ENCODE results near the gene CENPP. TPM values are rescaled to one million over a fixed set of nuclear protein-coding genes. Genes with fewer than 3 reads are reported as not detected.

The CENPP gene
- total RNA-seq, 1 donor from 2014 or later = 5.7 TPM

DNA sequence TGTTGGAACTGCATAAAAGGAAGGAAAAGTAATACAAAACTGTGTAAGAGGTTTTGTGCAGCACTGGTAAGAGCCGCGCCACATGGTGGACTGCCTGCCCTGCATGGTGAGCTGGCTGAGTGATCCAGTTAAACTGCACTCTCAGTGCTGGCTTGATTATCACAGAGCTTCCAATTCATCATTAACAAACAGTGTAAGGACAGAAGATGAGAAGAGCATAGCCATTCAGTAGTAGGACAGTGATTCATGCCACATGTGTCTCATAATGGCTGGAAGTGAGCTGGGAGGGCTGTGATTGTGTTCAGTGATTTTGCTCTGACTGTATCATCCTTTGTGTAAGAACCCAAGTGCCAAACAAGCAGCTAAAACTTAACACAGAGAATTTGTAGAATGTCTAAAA is 142.5 kb downstream of the CENPP start:
- DNase-seq = no peak
- Mint-ChIP-seq H3K9me3 (ENCODE audit: unreplicated experiment) (no peaks in the 10 kb centered on the region), H3K36me3 (ENCODE audit: unreplicated experiment) (no peaks in the 10 kb centered on the region), H3K27ac (ENCODE audit: unreplicated experiment) (no peak overlapping the region), H3K27me3 (ENCODE audit: unreplicated experiment) (no peaks in the 10 kb centered on the region), H3K4me1 (ENCODE audit: low read depth, unreplicated experiment) (no peaks in the 10 kb centered on the region), H3K4me3 (ENCODE audit: unreplicated experiment) (no peak overlapping the region)
- TF ChIP-seq, protein P1, sequence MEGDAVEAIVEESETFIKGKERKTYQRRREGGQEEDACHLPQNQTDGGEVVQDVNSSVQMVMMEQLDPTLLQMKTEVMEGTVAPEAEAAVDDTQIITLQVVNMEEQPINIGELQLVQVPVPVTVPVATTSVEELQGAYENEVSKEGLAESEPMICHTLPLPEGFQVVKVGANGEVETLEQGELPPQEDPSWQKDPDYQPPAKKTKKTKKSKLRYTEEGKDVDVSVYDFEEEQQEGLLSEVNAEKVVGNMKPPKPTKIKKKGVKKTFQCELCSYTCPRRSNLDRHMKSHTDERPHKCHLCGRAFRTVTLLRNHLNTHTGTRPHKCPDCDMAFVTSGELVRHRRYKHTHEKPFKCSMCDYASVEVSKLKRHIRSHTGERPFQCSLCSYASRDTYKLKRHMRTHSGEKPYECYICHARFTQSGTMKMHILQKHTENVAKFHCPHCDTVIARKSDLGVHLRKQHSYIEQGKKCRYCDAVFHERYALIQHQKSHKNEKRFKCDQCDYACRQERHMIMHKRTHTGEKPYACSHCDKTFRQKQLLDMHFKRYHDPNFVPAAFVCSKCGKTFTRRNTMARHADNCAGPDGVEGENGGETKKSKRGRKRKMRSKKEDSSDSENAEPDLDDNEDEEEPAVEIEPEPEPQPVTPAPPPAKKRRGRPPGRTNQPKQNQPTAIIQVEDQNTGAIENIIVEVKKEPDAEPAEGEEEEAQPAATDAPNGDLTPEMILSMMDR (IDR thresholded peaks at IDR 0.05; ENCODE audit: partially characterized antibody, unreplicated experiment) = no peak

DNA sequence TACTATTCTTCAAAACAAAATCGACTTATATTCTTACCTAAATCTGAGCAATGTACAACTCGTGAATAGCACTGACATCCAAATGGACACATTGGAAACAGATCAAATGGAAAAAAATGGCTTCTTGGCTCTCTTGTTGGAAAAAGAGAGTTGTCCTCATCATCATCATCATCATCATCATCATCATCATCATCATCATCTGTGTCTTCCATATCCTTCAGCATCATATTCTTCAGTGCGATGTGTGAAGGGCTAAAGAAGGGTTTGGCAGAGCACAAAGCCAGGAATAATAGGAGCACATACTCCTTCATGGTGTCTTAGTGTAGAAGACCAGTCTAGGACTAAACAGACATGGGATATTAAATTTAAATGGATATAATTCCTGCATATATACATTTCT is 148.8 kb downstream of the CENPP start:
- no peak for DNase-seq
- no peaks in the 10 kb centered on the region for H3K27me3 Mint-ChIP-seq (ENCODE audit: unreplicated experiment)
- no peak overlapping the region for H3K4me3 Mint-ChIP-seq (ENCODE audit: unreplicated experiment)
- TF ChIP-seq, protein P1 (IDR thresholded peaks at IDR 0.05; ENCODE audit: partially characterized antibody, unreplicated experiment) = no peak
- H3K27ac Mint-ChIP-seq (ENCODE audit: unreplicated experiment) = no peak overlapping the region
- no peaks in the 10 kb centered on the region for H3K9me3 Mint-ChIP-seq (ENCODE audit: unreplicated experiment)
- H3K4me1 Mint-ChIP-seq (ENCODE audit: low read depth, unreplicated experiment) = no peaks in the 10 kb centered on the region
- H3K36me3 Mint-ChIP-seq (ENCODE audit: unreplicated experiment) = no peaks in the 10 kb centered on the region

DNA sequence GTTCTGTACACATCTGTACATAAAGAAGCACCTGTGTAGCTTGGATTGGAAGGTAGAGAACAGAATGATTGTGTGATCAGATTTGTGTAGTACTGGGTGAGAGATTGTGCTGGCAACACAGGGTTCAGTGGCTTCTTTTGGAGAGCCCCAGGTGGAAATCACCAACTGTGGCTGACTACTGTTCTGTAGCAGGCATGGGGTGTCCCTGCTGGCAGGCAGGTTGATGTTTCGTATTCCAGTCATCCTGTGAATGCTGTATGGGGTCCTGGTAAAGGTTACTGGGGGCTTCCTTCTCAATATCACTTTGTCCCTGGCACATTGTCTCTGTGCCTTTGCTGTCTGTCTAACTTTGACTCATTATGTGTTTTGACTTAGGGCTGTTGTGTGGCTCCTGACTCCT is 151.2 kb downstream of the CENPP start:
- no peak overlapping the region for H3K4me3 Mint-ChIP-seq (ENCODE audit: unreplicated experiment)
- no peak for DNase-seq
- no peaks in the 10 kb centered on the region for H3K4me1 Mint-ChIP-seq (ENCODE audit: low read depth, unreplicated experiment)
- H3K27ac Mint-ChIP-seq (ENCODE audit: unreplicated experiment) = no peak overlapping the region
- no peaks in the 10 kb centered on the region for H3K36me3 Mint-ChIP-seq (ENCODE audit: unreplicated experiment)
- no peaks in the 10 kb centered on the region for H3K9me3 Mint-ChIP-seq (ENCODE audit: unreplicated experiment)
- TF ChIP-seq, protein P1 (IDR thresholded peaks at IDR 0.05; ENCODE audit: partially characterized antibody, unreplicated experiment) = no peak
- H3K27me3 Mint-ChIP-seq (ENCODE audit: unreplicated experiment) = no peaks in the 10 kb centered on the region

DNA sequence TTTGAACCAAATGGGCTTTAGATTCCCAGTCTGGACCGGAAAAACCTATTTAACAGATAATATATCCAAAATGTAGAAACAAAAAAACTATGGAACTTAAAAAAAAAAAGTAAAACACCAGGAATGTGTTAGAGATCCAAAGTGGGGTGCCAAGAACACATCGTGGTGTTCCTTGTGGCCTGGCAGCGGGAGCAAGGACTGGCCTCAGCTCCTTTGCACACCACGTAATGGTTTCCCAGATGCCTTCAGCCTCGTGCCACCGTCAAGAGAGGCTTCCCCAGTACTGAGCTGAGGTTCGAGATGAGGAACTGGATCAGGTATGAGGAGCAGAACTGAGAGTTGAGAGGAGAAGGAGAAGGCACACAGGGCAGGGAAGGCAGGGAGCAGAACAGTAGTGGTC is 153.0 kb downstream of the CENPP start:
- TF ChIP-seq, protein P1 (IDR thresholded peaks at IDR 0.05; ENCODE audit: partially characterized antibody, unreplicated experiment) = no peak
- H3K4me3 Mint-ChIP-seq (ENCODE audit: unreplicated experiment) = no peak overlapping the region
- no peaks in the 10 kb centered on the region for H3K4me1 Mint-ChIP-seq (ENCODE audit: low read depth, unreplicated experiment)
- no peaks in the 10 kb centered on the region for H3K27me3 Mint-ChIP-seq (ENCODE audit: unreplicated experiment)
- DNase-seq = no peak
- no peaks in the 10 kb centered on the region for H3K9me3 Mint-ChIP-seq (ENCODE audit: unreplicated experiment)
- no peak overlapping the region for H3K27ac Mint-ChIP-seq (ENCODE audit: unreplicated experiment)
- H3K36me3 Mint-ChIP-seq (ENCODE audit: unreplicated experiment) = no peaks in the 10 kb centered on the region

DNA sequence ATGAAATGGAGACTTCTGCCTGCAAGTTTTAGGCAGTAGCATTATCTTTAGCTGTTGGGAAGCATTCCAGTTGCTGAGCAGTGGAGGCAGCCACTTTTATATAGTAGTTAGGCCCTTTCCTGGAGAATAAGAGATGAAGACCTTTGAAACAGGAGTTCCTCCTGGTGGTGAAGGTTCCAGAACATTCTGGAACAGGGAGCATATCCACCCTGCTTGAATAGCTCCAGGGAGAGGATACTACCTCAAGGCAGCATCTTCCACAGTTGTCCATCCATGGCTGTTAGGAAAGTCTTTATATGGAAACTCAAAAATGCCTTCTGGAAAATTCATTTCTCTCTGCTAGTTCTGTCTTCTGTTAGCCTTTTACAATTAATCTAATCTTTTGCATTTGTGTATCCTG is 153.6 kb downstream of the CENPP start:
- TF ChIP-seq, protein P1 (IDR thresholded peaks at IDR 0.05; ENCODE audit: partially characterized antibody, unreplicated experiment) = no peak
- Mint-ChIP-seq H3K9me3 (ENCODE audit: unreplicated experiment) (no peaks in the 10 kb centered on the region), H3K27ac (ENCODE audit: unreplicated experiment) (no peak overlapping the region), H3K4me1 (ENCODE audit: low read depth, unreplicated experiment) (no peaks in the 10 kb centered on the region), H3K36me3 (ENCODE audit: unreplicated experiment) (no peaks in the 10 kb centered on the region), H3K4me3 (ENCODE audit: unreplicated experiment) (no peak overlapping the region), H3K27me3 (ENCODE audit: unreplicated experiment) (no peaks in the 10 kb centered on the region)
- no peak for DNase-seq
